DND-41 (cell line): Measurements from ENCODE around the gene RYR2.

Source experiments
- EZH2 ChIP-seq: IDR thresholded peaks from 3 replicates; pipeline ENCODE4 v1.6.1; 2012; ENCODE audit warnings: borderline replicate concordance, low read depth, mild to moderate bottlenecking, moderate library complexity, low read length, inconsistent platforms; ENCODE audit not compliant: severe bottlenecking
- TF ChIP-seq, protein P1 (sequence below): IDR thresholded peaks from 2 replicates; pipeline ENCODE4 v1.5.1; 2012; ENCODE audit warnings: borderline replicate concordance, low read length, moderate library complexity, mild to moderate bottlenecking; ENCODE audit not compliant: poor library complexity, severe bottlenecking; ENCODE audit errors: extremely low read depth

- TF ChIP-seq, protein P1, sequence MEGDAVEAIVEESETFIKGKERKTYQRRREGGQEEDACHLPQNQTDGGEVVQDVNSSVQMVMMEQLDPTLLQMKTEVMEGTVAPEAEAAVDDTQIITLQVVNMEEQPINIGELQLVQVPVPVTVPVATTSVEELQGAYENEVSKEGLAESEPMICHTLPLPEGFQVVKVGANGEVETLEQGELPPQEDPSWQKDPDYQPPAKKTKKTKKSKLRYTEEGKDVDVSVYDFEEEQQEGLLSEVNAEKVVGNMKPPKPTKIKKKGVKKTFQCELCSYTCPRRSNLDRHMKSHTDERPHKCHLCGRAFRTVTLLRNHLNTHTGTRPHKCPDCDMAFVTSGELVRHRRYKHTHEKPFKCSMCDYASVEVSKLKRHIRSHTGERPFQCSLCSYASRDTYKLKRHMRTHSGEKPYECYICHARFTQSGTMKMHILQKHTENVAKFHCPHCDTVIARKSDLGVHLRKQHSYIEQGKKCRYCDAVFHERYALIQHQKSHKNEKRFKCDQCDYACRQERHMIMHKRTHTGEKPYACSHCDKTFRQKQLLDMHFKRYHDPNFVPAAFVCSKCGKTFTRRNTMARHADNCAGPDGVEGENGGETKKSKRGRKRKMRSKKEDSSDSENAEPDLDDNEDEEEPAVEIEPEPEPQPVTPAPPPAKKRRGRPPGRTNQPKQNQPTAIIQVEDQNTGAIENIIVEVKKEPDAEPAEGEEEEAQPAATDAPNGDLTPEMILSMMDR, result no peak
- TF ChIP-seq EZH2, result no peak
Observed at GRCh38 chr1:237838904-237839534, 797.0 kb downstream of the RYR2 start.
